GM23338 (cell line): ENCODE measurements around the gene EIF2S3. TPM values are rescaled to one million over a fixed set of nuclear protein-coding genes. Genes with fewer than 3 reads are reported as not detected.

Experiments used
- ATAC-seq: fragments of 200-7000 bp; cut with Tn5 transposase; 3 replicates; pipeline ENCODE4 v1.9.1; 2020
- DNase-seq: peaks from one replicate; pipeline ENCODE4 v3.0.0-alpha.2; 2015; ENCODE audit warnings: low spot score
- H2AFZ ChIP-seq: fragments of 200-600 bp; sonication (generic); 2 replicates; pipeline ENCODE4 v1.8.0; 2016; ENCODE audit warnings: antibody characterized with exemption, mild to moderate bottlenecking, moderate library complexity
- H3F3A ChIP-seq: fragments of 200-600 bp; sonication (generic); replicated peaks from 2 replicates; pipeline ENCODE4 v1.8.0; 2017; ENCODE audit warnings: antibody characterized with exemption, mixed run types, low read depth
- H3K27ac ChIP-seq: fragments of 200-600 bp; sonication (generic); 2 replicates; pipeline ENCODE4 v1.6.1; 2016; ENCODE audit warnings: low read depth
- H3K27me3 ChIP-seq: fragments of 200-600 bp; sonication (generic); 2 replicates; pipeline ENCODE4 v1.8.0; 2016; ENCODE audit warnings: mild to moderate bottlenecking, mixed run types, moderate library complexity; ENCODE audit not compliant: insufficient read depth
- H3K36me3 ChIP-seq: fragments of 200-600 bp; sonication (generic); 2 replicates; pipeline ENCODE4 v1.8.0; 2016; ENCODE audit warnings: mild to moderate bottlenecking; ENCODE audit not compliant: insufficient read depth
- H3K4me1 ChIP-seq: fragments of 200-600 bp; sonication (generic); 2 replicates; pipeline ENCODE4 v1.8.0; 2016; ENCODE audit warnings: mild to moderate bottlenecking, moderate library complexity; ENCODE audit not compliant: insufficient read depth
- H3K4me2 ChIP-seq: fragments of 200-600 bp; sonication (generic); 2 replicates; pipeline ENCODE4 v1.7.1; 2017; ENCODE audit warnings: mixed run types
- H3K4me3 ChIP-seq: fragments of 200-600 bp; sonication (generic); 2 replicates; pipeline ENCODE4 v1.6.1; 2016; ENCODE audit warnings: mixed run types
- H3K79me2 ChIP-seq: fragments of 200-600 bp; sonication (generic); replicated peaks from 2 replicates; pipeline ENCODE4 v1.8.0; 2017; ENCODE audit warnings: mild to moderate bottlenecking; ENCODE audit not compliant: insufficient read depth
- H3K9me2 ChIP-seq: fragments of 200-600 bp; sonication (generic); 2 replicates; pipeline ENCODE4 v1.8.0; 2017; ENCODE audit not compliant: insufficient read depth
- H4K20me1 ChIP-seq: fragments of 200-600 bp; sonication (generic); replicated peaks from 2 replicates; pipeline ENCODE4 v1.8.0; 2017; ENCODE audit warnings: mild to moderate bottlenecking; ENCODE audit not compliant: insufficient read depth
- H3K27ac Mint-ChIP-seq: 2 replicates; pipeline ENCODE4 v1.8.0; 2020; ENCODE audit warnings: inconsistent platforms, mild to moderate bottlenecking, moderate library complexity, mixed read lengths
- H3K27me3 Mint-ChIP-seq: 3 replicates; pipeline ENCODE4 v1.8.0; 2022; ENCODE audit warnings: low read depth, mild to moderate bottlenecking, moderate library complexity, mixed read lengths, inconsistent platforms; ENCODE audit not compliant: insufficient read depth, poor library complexity
- H3K36me3 Mint-ChIP-seq: 3 replicates; pipeline ENCODE4 v1.8.0; 2021; ENCODE audit warnings: low read depth, mild to moderate bottlenecking, inconsistent platforms, moderate library complexity, mixed read lengths
- H3K4me1 Mint-ChIP-seq: 3 replicates; pipeline ENCODE4 v1.8.0; 2020; ENCODE audit warnings: mild to moderate bottlenecking, inconsistent platforms, mixed read lengths
- H3K4me3 Mint-ChIP-seq: 3 replicates; pipeline ENCODE4 v1.8.0; 2021; ENCODE audit warnings: moderate library complexity, mild to moderate bottlenecking, inconsistent platforms, mixed read lengths
- H3K9me3 Mint-ChIP-seq: 3 replicates; pipeline ENCODE4 v1.8.0; 2020; ENCODE audit warnings: moderate library complexity, mild to moderate bottlenecking, inconsistent platforms, mixed read lengths
- CREB1 ChIP-seq: fragments of 250-450 bp; sonication (Bioruptor Pico); IDR thresholded peaks from 2 replicates; pipeline ENCODE4 v1.5.0; 2020; ENCODE audit warnings: low read depth, mild to moderate bottlenecking, moderate library complexity
- ETS1 ChIP-seq: IDR thresholded peaks from 2 replicates; pipeline ENCODE4 v1.6.1; 2016; ENCODE audit warnings: antibody characterized with exemption
- EZH2 ChIP-seq: fragments of 200-600 bp; sonication (generic); IDR thresholded peaks from one replicate; pipeline ENCODE4 v1.8.0; 2017; ENCODE audit warnings: antibody characterized with exemption, mild to moderate bottlenecking, low read depth; ENCODE audit not compliant: unreplicated experiment
- EZH2phosphoT487 ChIP-seq: fragments of 200-600 bp; sonication (generic); IDR thresholded peaks from one replicate; pipeline ENCODE4 v1.8.1; 2018; ENCODE audit warnings: antibody characterized with exemption; ENCODE audit not compliant: unreplicated experiment
- JUNB ChIP-seq: IDR thresholded peaks from one replicate; pipeline ENCODE4 v1.6.1; 2016; ENCODE audit warnings: antibody characterized with exemption; ENCODE audit not compliant: unreplicated experiment
- NANOG ChIP-seq: IDR thresholded peaks from 2 replicates; pipeline ENCODE4 v1.6.1; 2016; ENCODE audit warnings: antibody characterized with exemption, borderline replicate concordance
- POLR2AphosphoS5 ChIP-seq: IDR thresholded peaks from 2 replicates; pipeline ENCODE4 v1.6.1; 2016; ENCODE audit warnings: antibody characterized with exemption, low read depth
- STAT1 ChIP-seq: IDR thresholded peaks from one replicate; pipeline ENCODE4 v1.6.1; 2016; ENCODE audit warnings: antibody characterized with exemption; ENCODE audit not compliant: unreplicated experiment
- ZNF114 ChIP-seq: fragments of 250-450 bp; sonication (Bioruptor Pico); IDR thresholded peaks from 2 replicates; pipeline ENCODE4 v1.5.0; 2020; ENCODE audit warnings: mild to moderate bottlenecking, moderate library complexity
- ZNF331 ChIP-seq: fragments of 250-450 bp; sonication (Bioruptor Pico); IDR thresholded peaks from 2 replicates; pipeline ENCODE4 v1.5.0; 2020; ENCODE audit warnings: low read depth, mild to moderate bottlenecking, moderate library complexity
- ZNF462 ChIP-seq: fragments of 250-450 bp; sonication (Bioruptor Pico); IDR thresholded peaks from 2 replicates; pipeline ENCODE4 v1.5.0; 2020; ENCODE audit warnings: mild to moderate bottlenecking, moderate library complexity
- polyA plus RNA-seq: library from polyadenylated mRNA; unstranded; fragments of >200 nt; fragmentation: Nextera tagmentation; extraction: Ambion mirVana; gene quantifications from 2 replicates; pipeline ENCODE4 v1.2.1, GENCODE V29; 2016
- total RNA-seq: library from RNA; depleted of rRNA; stranded (reverse); fragments of >200 nt; shearing (Covaris generic); gene quantifications from 2 replicates; pipeline ENCODE4 v1.2.3, GENCODE V29; 2014
- TF ChIP-seq, protein P1 (sequence below), 2 experiments: fragments of 200-600 bp in 1 of 2; sonication (generic) in 1 of 2; conservative IDR thresholded peaks; 2 replicates each; pipeline versions ENCODE4 v1.5.1 to v1.6.1; 2016 to 2017; ENCODE audit warnings: antibody characterized with exemption in 2 of 2, low read depth in 2 of 2, mild to moderate bottlenecking in 2 of 2, moderate library complexity in 1 of 2

The EIF2S3 gene
- total and polyA plus RNA-seq, 2 experiments from 2014 or later: 90.5 to 323 TPM

- H3K4me1 ChIP-seq: no peaks in the 10 kb centered on the region
- H2AFZ ChIP-seq: no peak overlapping the region
- Mint-ChIP-seq H3K4me1 (no peaks in the 10 kb centered on the region), H3K36me3 (peaks cover 11% of the 10 kb centered on the region; the same call in 2 of the 3 replicates), H3K4me3 (no peak overlapping the region), H3K27ac (no peak overlapping the region), H3K9me3 (no peaks in the 10 kb centered on the region), H3K27me3 (no peaks in the 10 kb centered on the region)
- no peak overlapping the region for H3K4me2 ChIP-seq
- no peaks in the 10 kb centered on the region for H3K9me2 ChIP-seq
- H3K27ac ChIP-seq: no peak overlapping the region
- H3K27me3 ChIP-seq: no peaks in the 10 kb centered on the region
- no peaks in the 10 kb centered on the region for H3F3A ChIP-seq
- DNase-seq: no peak
- TF ChIP-seq ETS1 (no peak), STAT1 (no peak), JUNB (no peak), NANOG (no peak)
- TF ChIP-seq, protein P1, sequence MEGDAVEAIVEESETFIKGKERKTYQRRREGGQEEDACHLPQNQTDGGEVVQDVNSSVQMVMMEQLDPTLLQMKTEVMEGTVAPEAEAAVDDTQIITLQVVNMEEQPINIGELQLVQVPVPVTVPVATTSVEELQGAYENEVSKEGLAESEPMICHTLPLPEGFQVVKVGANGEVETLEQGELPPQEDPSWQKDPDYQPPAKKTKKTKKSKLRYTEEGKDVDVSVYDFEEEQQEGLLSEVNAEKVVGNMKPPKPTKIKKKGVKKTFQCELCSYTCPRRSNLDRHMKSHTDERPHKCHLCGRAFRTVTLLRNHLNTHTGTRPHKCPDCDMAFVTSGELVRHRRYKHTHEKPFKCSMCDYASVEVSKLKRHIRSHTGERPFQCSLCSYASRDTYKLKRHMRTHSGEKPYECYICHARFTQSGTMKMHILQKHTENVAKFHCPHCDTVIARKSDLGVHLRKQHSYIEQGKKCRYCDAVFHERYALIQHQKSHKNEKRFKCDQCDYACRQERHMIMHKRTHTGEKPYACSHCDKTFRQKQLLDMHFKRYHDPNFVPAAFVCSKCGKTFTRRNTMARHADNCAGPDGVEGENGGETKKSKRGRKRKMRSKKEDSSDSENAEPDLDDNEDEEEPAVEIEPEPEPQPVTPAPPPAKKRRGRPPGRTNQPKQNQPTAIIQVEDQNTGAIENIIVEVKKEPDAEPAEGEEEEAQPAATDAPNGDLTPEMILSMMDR (conservative IDR thresholded peaks at IDR 0.05; ENCODE audit: low read depth in 2 of 2): no peak
- peaks cover 5% of the 10 kb centered on the region; the same call in 1 of the 2 replicates for H4K20me1 ChIP-seq
- no peak overlapping the region for H3K4me3 ChIP-seq
- ATAC-seq: no peak
- H3K36me3 ChIP-seq: no peaks in the 10 kb centered on the region
- peaks cover 69% of the 10 kb centered on the region for H3K79me2 ChIP-seq
These were observed 35.9 kb upstream of the EIF2S3 start for GRCh38 chrX:24018809-24019208.

- peaks cover 5% of the 10 kb centered on the region; the same call in 1 of the 2 replicates for H4K20me1 ChIP-seq
- TF ChIP-seq JUNB: no peak
- no peak for TF ChIP-seq CREB1 (CRISPR knock-in tag)
- TF ChIP-seq STAT1: no peak
- TF ChIP-seq ETS1: no peak
- TF ChIP-seq POLR2AphosphoS5: no peak
- TF ChIP-seq ZNF114 (CRISPR knock-in tag): no peak
- TF ChIP-seq EZH2: no peak
- no peak for TF ChIP-seq ZNF462
- TF ChIP-seq EZH2phosphoT487: no peak
- TF ChIP-seq ZNF331 (CRISPR knock-in tag): no peak
These were observed 35.3 kb upstream of the EIF2S3 start for GRCh38 chrX:24019448-24019847.

More at GRCh38 chrX:24019448-24019847, 35.3 kb upstream of the EIF2S3 start:
- no peaks in the 10 kb centered on the region for H3K9me3 Mint-ChIP-seq
- H3K36me3 Mint-ChIP-seq: peaks cover 11% of the 10 kb centered on the region; the same call in 2 of the 3 replicates
- H3K27ac ChIP-seq: no peak overlapping the region
- no peaks in the 10 kb centered on the region for H3K9me2 ChIP-seq
- peaks cover 3% of the 10 kb centered on the region; the same call in 1 of the 2 replicates for H3K27me3 ChIP-seq
- no peak overlapping the region for H2AFZ ChIP-seq
- H3K27me3 Mint-ChIP-seq: no peaks in the 10 kb centered on the region
- DNase-seq: no peak
- no peak for ATAC-seq
- no peaks in the 10 kb centered on the region for H3K4me1 ChIP-seq
- no peaks in the 10 kb centered on the region for H3K4me1 Mint-ChIP-seq
- no peak overlapping the region for H3K4me2 ChIP-seq
- H3K4me3 Mint-ChIP-seq: no peak overlapping the region
- no peaks in the 10 kb centered on the region for H3F3A ChIP-seq
- peaks cover 73% of the 10 kb centered on the region for H3K79me2 ChIP-seq
- H3K27ac Mint-ChIP-seq: no peak overlapping the region
- no peak overlapping the region for H3K4me3 ChIP-seq
- H3K36me3 ChIP-seq: no peaks in the 10 kb centered on the region
